Measurements from ENCODE around the gene SMARCA1. TPM values are rescaled to one million over a fixed set of nuclear protein-coding genes. Genes with fewer than 3 reads are reported as not detected.

SMARCA1 gene
- total RNA-seq, 1 experiment from 2014 or later = 56.9 TPM

DNA sequence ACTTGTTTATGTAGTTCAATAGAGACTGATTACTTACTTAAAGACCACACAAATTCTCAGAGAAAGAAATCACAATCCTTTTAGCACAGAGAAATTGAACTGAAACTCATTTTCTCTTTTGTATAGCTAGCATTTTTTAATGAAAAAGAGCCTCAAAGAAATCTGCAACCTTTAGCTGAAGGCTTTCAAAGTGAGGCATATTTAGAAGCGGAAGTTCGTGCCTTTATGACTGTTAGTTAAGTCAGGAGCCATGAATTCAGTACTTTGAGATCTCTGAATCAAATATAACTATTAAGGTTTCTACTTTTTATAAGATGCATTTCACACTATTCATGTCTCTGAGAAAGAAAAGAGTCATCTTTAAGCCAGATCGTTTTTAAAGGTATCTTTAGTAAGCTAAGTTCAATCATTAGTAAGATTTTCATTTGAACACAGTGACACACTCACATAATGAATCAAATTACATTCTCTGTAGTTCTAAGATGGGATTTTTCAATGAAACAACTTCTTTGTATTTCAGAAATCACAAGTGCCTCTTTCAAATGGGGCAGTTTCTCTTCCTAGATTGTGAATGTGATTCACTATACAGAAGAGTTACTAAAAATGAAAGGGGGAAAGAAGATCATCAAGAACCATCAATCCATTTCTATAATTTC is 61.4 kb downstream of the SMARCA1 start:
- H3K27ac ChIP-seq (ENCODE audit: low read depth, low read length, poor library complexity, severe bottlenecking) = no peak overlapping the region
- CTCF ChIA-PET = no interaction called here
- TF ChIP-seq EZH2 (IDR thresholded peaks at IDR 0.05; ENCODE audit: borderline replicate concordance, low read depth, low read length, poor library complexity, severe bottlenecking) = no peak
- TF ChIP-seq, protein P1, sequence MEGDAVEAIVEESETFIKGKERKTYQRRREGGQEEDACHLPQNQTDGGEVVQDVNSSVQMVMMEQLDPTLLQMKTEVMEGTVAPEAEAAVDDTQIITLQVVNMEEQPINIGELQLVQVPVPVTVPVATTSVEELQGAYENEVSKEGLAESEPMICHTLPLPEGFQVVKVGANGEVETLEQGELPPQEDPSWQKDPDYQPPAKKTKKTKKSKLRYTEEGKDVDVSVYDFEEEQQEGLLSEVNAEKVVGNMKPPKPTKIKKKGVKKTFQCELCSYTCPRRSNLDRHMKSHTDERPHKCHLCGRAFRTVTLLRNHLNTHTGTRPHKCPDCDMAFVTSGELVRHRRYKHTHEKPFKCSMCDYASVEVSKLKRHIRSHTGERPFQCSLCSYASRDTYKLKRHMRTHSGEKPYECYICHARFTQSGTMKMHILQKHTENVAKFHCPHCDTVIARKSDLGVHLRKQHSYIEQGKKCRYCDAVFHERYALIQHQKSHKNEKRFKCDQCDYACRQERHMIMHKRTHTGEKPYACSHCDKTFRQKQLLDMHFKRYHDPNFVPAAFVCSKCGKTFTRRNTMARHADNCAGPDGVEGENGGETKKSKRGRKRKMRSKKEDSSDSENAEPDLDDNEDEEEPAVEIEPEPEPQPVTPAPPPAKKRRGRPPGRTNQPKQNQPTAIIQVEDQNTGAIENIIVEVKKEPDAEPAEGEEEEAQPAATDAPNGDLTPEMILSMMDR (conservative IDR thresholded peaks at IDR 0.05; ENCODE audit: low read depth, low read length) = no peak
- no peaks in the 10 kb centered on the region for H3K4me1 ChIP-seq (ENCODE audit: insufficient read depth, low read length, poor library complexity, severe bottlenecking)
- peaks cover 3% of the 10 kb centered on the region for H3K36me3 ChIP-seq (ENCODE audit: insufficient read depth, low read length, poor library complexity, severe bottlenecking)
- DNase-seq (ENCODE audit: low spot score) = no peak
- POLR2A ChIA-PET (ENCODE audit: low non-redundant PET) = interaction anchor here (0.6 kb wide), 1 partner anchor 638 kb away, joined by 10 read pairs; no protein-coding TSS in a partner anchor
- no peak overlapping the region for H3K4me3 ChIP-seq (ENCODE audit: low read depth, low read length, poor library complexity, severe bottlenecking)
- H3K9me3 ChIP-seq (ENCODE audit: low read depth, low read length, poor library complexity, severe bottlenecking) = no peaks in the 10 kb centered on the region
- BruUV-seq (replicated peaks) = no TSS peak
- H3K27me3 ChIP-seq (replicated peaks; ENCODE audit: insufficient read depth, low read depth, low read length, poor library complexity) = no peaks in the 10 kb centered on the region
- intact Hi-C loops (cut with micrococcal nuclease; ENCODE audit: unreplicated experiment) = loop anchor here (5.0 kb wide), 1 partner anchor 145 kb away; no protein-coding TSS in a partner anchor

DNA sequence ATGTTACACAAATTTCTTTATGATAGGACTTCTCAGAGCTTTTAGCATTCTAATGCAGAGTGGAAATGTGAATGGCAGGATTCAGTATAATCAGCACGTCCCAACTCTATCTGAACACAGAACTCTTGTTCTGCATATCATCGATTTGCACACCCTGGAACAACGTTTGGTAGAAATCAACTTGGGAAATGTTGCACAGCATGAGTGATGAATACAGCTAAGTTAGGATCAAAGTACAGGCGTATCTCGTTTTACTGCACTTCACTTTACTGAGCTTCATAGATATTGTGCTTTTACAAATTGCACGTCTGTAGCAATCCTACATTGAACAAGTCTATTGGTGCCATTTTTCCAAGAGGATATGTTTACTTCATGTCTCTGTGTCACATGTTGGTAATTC is 70.8 kb downstream of the SMARCA1 start:
- no peaks in the 10 kb centered on the region for H3K4me1 ChIP-seq (ENCODE audit: insufficient read depth, low read length, poor library complexity, severe bottlenecking)
- BruUV-seq (replicated peaks) = no TSS peak
- no peaks in the 10 kb centered on the region for H3K27me3 ChIP-seq (replicated peaks; ENCODE audit: insufficient read depth, low read depth, low read length, poor library complexity)
- DNase-seq (ENCODE audit: low spot score) = no peak
- H3K27ac ChIP-seq (ENCODE audit: low read depth, low read length, poor library complexity, severe bottlenecking) = no peak overlapping the region
- H3K9me3 ChIP-seq (ENCODE audit: low read depth, low read length, poor library complexity, severe bottlenecking) = no peaks in the 10 kb centered on the region
- ChIA-PET POLR2A (ENCODE audit: low non-redundant PET) (no interaction called here), CTCF (no interaction called here)
- no peaks in the 10 kb centered on the region for H3K36me3 ChIP-seq (ENCODE audit: insufficient read depth, low read length, poor library complexity, severe bottlenecking)
- H3K4me3 ChIP-seq (ENCODE audit: low read depth, low read length, poor library complexity, severe bottlenecking) = no peak overlapping the region
- intact Hi-C loops (cut with micrococcal nuclease; ENCODE audit: unreplicated experiment) = no loop called here
- TF ChIP-seq, protein P1 (conservative IDR thresholded peaks at IDR 0.05; ENCODE audit: low read depth, low read length) = no peak
- TF ChIP-seq EZH2 (IDR thresholded peaks at IDR 0.05; ENCODE audit: borderline replicate concordance, low read depth, low read length, poor library complexity, severe bottlenecking) = no peak

DNA sequence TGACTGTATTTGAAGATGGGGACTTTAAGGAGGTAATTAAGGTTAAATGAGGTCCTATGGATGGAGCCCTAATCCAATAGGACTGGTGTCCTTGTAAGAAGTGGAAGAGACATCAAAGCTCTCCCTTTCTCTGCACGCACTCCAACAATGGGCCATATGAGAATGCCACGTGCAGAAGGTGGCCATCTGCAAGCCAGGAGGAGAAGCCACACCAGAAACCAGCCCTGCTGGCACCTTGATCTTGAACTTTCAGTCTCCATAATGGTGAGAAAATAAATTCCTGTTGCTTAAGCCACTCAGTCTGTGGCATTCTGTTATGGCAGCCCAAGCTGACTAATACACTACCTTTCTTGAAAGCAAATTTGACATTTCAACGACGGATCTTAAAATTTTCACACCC is 73.2 kb downstream of the SMARCA1 start:
- H3K4me1 ChIP-seq (ENCODE audit: insufficient read depth, low read length, poor library complexity, severe bottlenecking) = no peaks in the 10 kb centered on the region
- no peak overlapping the region for H3K27ac ChIP-seq (ENCODE audit: low read depth, low read length, poor library complexity, severe bottlenecking)

More for the DNA sequence above, 73.2 kb downstream of the SMARCA1 start:
- POLR2A ChIA-PET (ENCODE audit: low non-redundant PET) = no interaction called here
- intact Hi-C loops (cut with micrococcal nuclease; ENCODE audit: unreplicated experiment) = no loop called here
- DNase-seq (ENCODE audit: low spot score) = no peak
- no peak for TF ChIP-seq EZH2 (IDR thresholded peaks at IDR 0.05; ENCODE audit: borderline replicate concordance, low read depth, low read length, poor library complexity, severe bottlenecking)
- TF ChIP-seq, protein P1 (conservative IDR thresholded peaks at IDR 0.05; ENCODE audit: low read depth, low read length) = no peak
- H3K36me3 ChIP-seq (ENCODE audit: insufficient read depth, low read length, poor library complexity, severe bottlenecking) = no peaks in the 10 kb centered on the region
- no peaks in the 10 kb centered on the region for H3K27me3 ChIP-seq (replicated peaks; ENCODE audit: insufficient read depth, low read depth, low read length, poor library complexity)
- H3K9me3 ChIP-seq (ENCODE audit: low read depth, low read length, poor library complexity, severe bottlenecking) = no peaks in the 10 kb centered on the region
- BruUV-seq (replicated peaks) = no TSS peak
- H3K4me3 ChIP-seq (ENCODE audit: low read depth, low read length, poor library complexity, severe bottlenecking) = no peak overlapping the region
- CTCF ChIA-PET = no interaction called here

Data from A673 (cell line).